Activated CD8-positive, alpha-beta memory T cell treated with anti-CD3 and anti-CD28 coated beads for 24 hours (primary cell): ENCODE data around the gene SETDB2.
A peak's percentile ranks its signal among the peaks of the same experiment; 100 is the strongest.

Source experiments
- DNase-seq: peaks from one replicate; pipeline ENCODE4 v3.0.0-alpha.2; 2020

The SETDB2 gene

GRCh38 chr13:49481788-49482187 is 37.7 kb downstream of the SETDB2 start:
- DNase-seq, result no peak

GRCh38 chr13:49488563-49488962 is 44.5 kb downstream of the SETDB2 start:
- no peak for DNase-seq

GRCh38 chr13:49494645-49495044 is 50.6 kb downstream of the SETDB2 start:
- DNase-seq, result no peak

- peak; percentile 91 for DNase-seq
These were observed 52.0 kb downstream of the SETDB2 start, which contains the start of gene PHF11 for GRCh38 chr13:49495783-49496762. PHF11 (plus strand) TSS chr13:49495953; CDS start chr13:49496002, 49 bp downstream.

GRCh38 chr13:49496837-49497236 is 52.8 kb downstream of the SETDB2 start:
- DNase-seq, result peak; percentile 69

- no peak for DNase-seq
These were observed 53.2 kb downstream of the SETDB2 start for GRCh38 chr13:49497272-49497671.

- no peak for DNase-seq
These were observed 54.1 kb downstream of the SETDB2 start for GRCh38 chr13:49498206-49498605.

GRCh38 chr13:49499889-49500660 is 56.0 kb downstream of the SETDB2 start:
- DNase-seq, result no peak

GRCh38 chr13:49502954-49503353 is 58.9 kb downstream of the SETDB2 start:
- DNase-seq, result no peak

- no peak for DNase-seq
These were observed 59.9 kb downstream of the SETDB2 start for GRCh38 chr13:49503951-49504350.

GRCh38 chr13:49512578-49512977 is 68.5 kb downstream of the SETDB2 start:
- no peak for DNase-seq

GRCh38 chr13:49516467-49516866 is 72.4 kb downstream of the SETDB2 start:
- no peak for DNase-seq

GRCh38 chr13:49517461-49517860 is 73.4 kb downstream of the SETDB2 start:
- no peak for DNase-seq

GRCh38 chr13:49521224-49521623 is 77.2 kb downstream of the SETDB2 start:
- no peak for DNase-seq

GRCh38 chr13:49524740-49525501 is 80.8 kb downstream of the SETDB2 start:
- DNase-seq, result no peak

GRCh38 chr13:49527123-49527522 is 83.0 kb downstream of the SETDB2 start:
- DNase-seq, result no peak

GRCh38 chr13:49528161-49528560 is 84.1 kb downstream of the SETDB2 start:
- DNase-seq, result no peak

GRCh38 chr13:49530457-49530856 is 86.4 kb downstream of the SETDB2 start:
- no peak for DNase-seq

GRCh38 chr13:49532593-49532992 is 88.5 kb downstream of the SETDB2 start:
- DNase-seq, result no peak

GRCh38 chr13:49533011-49533410 is 88.9 kb downstream of the SETDB2 start:
- DNase-seq, result no peak

GRCh38 chr13:49533591-49534269 is 89.7 kb downstream of the SETDB2 start:
- DNase-seq, result no peak

GRCh38 chr13:49536144-49536873 is 92.2 kb downstream of the SETDB2 start:
- DNase-seq, result no peak
